ENCODE data around the gene CRISP1. TPM values are rescaled to one million over a fixed set of nuclear protein-coding genes. Genes with fewer than 3 reads are reported as not detected.

The CRISP1 gene
- total and polyA plus RNA-seq, 9 of the 15 experiments (the other 6 are each of a cell fraction or from before 2014, with no cell fraction given), result not detected

- Histone ChIP-seq H3K27me3 (ENCODE audit: control insufficient read depth in 2 of 2, insufficient read depth in 2 of 2, low read length in 2 of 2) (no peaks in the 10 kb centered on the region), H3K4me2 (ENCODE audit: insufficient read depth, low read length) (no peak overlapping the region), H3K36me3 (ENCODE audit: control insufficient read depth, insufficient read depth, low read length) (no peaks in the 10 kb centered on the region), H2AFZ (ENCODE audit: low read depth, low read length) (no peak overlapping the region), H3K27ac (ENCODE audit: extremely low read depth, low read depth, low read length) (no peak overlapping the region), H3K79me2 (ENCODE audit: control insufficient read depth, insufficient read depth, low read length) (no peaks in the 10 kb centered on the region), H3K9me3 (replicated peaks; ENCODE audit: control insufficient read depth, insufficient read depth, low read depth, low read length) (peaks cover 7% of the 10 kb centered on the region), H4K20me1 (replicated peaks; ENCODE audit: control insufficient read depth, insufficient read depth, low read length) (no peaks in the 10 kb centered on the region), H3K9ac (ENCODE audit: insufficient read depth in 1 of 2, low read depth in 2 of 2, low read length in 2 of 2) (no peak overlapping the region), H3K9me1 (ENCODE audit: control insufficient read depth, insufficient read depth, low read length) (no peaks in the 10 kb centered on the region), H3K4me3 (no peak overlapping the region), H3K4me1 (replicated peaks in 1 of 2; ENCODE audit: control insufficient read depth in 2 of 2, insufficient read depth in 2 of 2, low read length in 2 of 2) (no peaks in the 10 kb centered on the region)
- DNase-seq (ENCODE audit: extremely low read depth in 1 of 4, low spot score in 3 of 4) (no peak), ATAC-seq (no peak), FAIRE-seq (no peak)
- in situ Hi-C loops (cut with MboI) (loop anchor here (10.0 kb wide), 1 partner anchor 313 kb away; no protein-coding TSS in a partner anchor), intact Hi-C loops (cut with micrococcal nuclease) (loop anchor here (5.0 kb wide), 2 partner anchors 115 to 240 kb away; no protein-coding TSS in a partner anchor)
- ChIA-PET CTCF (ENCODE audit: low intra/inter-chr PET ratio) (interaction anchor here (0.8 kb wide), 1 partner anchor 47 kb away, joined by 3 read pairs; no protein-coding TSS in a partner anchor), POLR2A (no interaction called here)
- 85% methylated on average over 2 of the region's 2 CpGs for WGBS (ENCODE audit: insufficient coverage, low coverage, missing lambda C conversion rate)
- no TSS peak for BruUV-seq (replicated peaks)
- TF ChIP-seq PRDM10 (IDR thresholded peaks at IDR 0.05; ENCODE audit: partially characterized antibody) (no peak), RBM39 (optimal IDR thresholded peaks at IDR 0.05; ENCODE audit: low read depth, low read length) (no peak), MLX (CRISPR knock-in tag; conservative IDR thresholded peaks at IDR 0.05) (no peak), USF1 (CRISPR knock-in tag; IDR thresholded peaks at IDR 0.05) (no peak), AFF1 (IDR thresholded peaks at IDR 0.05; ENCODE audit: low read depth in 1 of 2, partially characterized antibody in 2 of 2) (no peak), ILF3 (IDR thresholded peaks at IDR 0.05; ENCODE audit: borderline replicate concordance) (no peak), ZNF253 (CRISPR knock-in tag; conservative IDR thresholded peaks at IDR 0.05) (no peak), ZNF695 (CRISPR knock-in tag; IDR thresholded peaks at IDR 0.05) (no peak), SMC3 (conservative IDR thresholded peaks at IDR 0.05; ENCODE audit: insufficient read depth, low read depth, low read length) (no peak), ZBED1 (IDR thresholded peaks at IDR 0.05) (no peak), SPI1 (IDR thresholded peaks at IDR 0.05; ENCODE audit: borderline replicate concordance, low read depth, low read length) (no peak)
Measured at GRCh38 chr6:49847673-49848072, 18.7 kb downstream of the CRISP1 start.

All from K562 (cell line).